Glutamatergic neuron (in vitro differentiated cells): Measurements from ENCODE around the gene NR1I2. TPM values are rescaled to one million over a fixed set of nuclear protein-coding genes. Genes with fewer than 3 reads are reported as not detected.

Source experiments
- DNase-seq: peaks from one replicate; pipeline ENCODE4 v3.0.0; 2022
- H3K27ac Mint-ChIP-seq: one replicate; pipeline ENCODE4 v1.8.0; 2020; ENCODE audit warnings: mild to moderate bottlenecking, mixed read lengths, inconsistent platforms; ENCODE audit not compliant: unreplicated experiment
- H3K27me3 Mint-ChIP-seq: one replicate; pipeline ENCODE4 v1.8.0; 2020; ENCODE audit warnings: mild to moderate bottlenecking, moderate library complexity, mixed read lengths, inconsistent platforms; ENCODE audit not compliant: unreplicated experiment
- H3K36me3 Mint-ChIP-seq: one replicate; pipeline ENCODE4 v1.8.0; 2020; ENCODE audit warnings: mild to moderate bottlenecking, mixed read lengths, inconsistent platforms; ENCODE audit not compliant: unreplicated experiment
- H3K4me1 Mint-ChIP-seq: one replicate; pipeline ENCODE4 v1.8.0; 2020; ENCODE audit warnings: mild to moderate bottlenecking, low read depth, mixed read lengths, inconsistent platforms; ENCODE audit not compliant: unreplicated experiment
- H3K4me3 Mint-ChIP-seq: one replicate; pipeline ENCODE4 v1.8.0; 2020; ENCODE audit warnings: mild to moderate bottlenecking, mixed read lengths, inconsistent platforms; ENCODE audit not compliant: unreplicated experiment
- H3K9me3 Mint-ChIP-seq: one replicate; pipeline ENCODE4 v1.8.0; 2020; ENCODE audit warnings: mild to moderate bottlenecking, moderate library complexity, mixed read lengths, inconsistent platforms; ENCODE audit not compliant: unreplicated experiment
- CTCF ChIP-seq: fragments of 200-600 bp; sonication (generic); IDR thresholded peaks from one replicate; pipeline ENCODE4 v1.5.0; 2021; ENCODE audit not compliant: partially characterized antibody, unreplicated experiment
- total RNA-seq: library from RNA; stranded (reverse); fragmentation: NEBNext Ultra II Directional; extraction: Animal tissue kit (Norgen Biotek cat#: 25700); gene quantifications from one replicate; pipeline ENCODE4 v1.2.1, GENCODE V29; 2021; ENCODE audit not compliant: unreplicated experiment

The NR1I2 gene
- total RNA-seq, 1 donor from 2014 or later, result not detected

DNA sequence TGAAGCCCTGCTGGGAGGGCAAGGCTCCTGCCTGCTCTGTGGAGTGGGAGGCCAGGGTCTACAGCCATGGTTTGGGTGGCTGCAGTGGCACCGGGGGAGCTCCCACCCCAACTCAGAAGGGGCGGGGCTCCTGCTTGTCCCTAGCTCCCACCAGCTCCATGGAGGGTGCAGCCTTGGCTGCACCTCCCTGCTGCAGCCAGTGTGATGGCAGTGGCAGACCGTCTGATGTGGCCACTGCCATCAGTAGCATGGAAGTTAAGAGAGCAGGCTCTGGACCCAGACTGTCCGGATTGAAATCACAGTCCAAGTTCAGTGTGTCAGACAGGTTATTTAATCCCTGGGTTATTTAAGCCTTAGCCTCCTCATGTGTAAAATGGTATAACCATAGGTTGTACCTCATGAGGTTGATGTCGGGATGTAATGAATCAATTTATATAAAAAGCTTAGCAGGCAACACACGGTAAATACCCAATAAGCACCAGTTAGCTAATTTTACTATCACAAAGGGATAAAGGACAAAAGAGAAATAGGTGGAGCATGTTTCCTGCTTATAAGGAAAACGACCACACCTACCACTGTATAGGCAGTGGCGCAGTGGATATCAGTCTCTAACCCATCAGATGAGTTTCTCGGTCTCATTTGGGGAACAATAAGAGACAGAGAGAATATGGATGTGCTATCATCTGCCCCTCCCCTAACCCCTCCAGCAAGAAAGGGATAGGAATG lies 13.1 kb upstream of the NR1I2 start:
- DNase-seq, result no peak
- no peaks in the 10 kb centered on the region for H3K9me3 Mint-ChIP-seq
- H3K4me3 Mint-ChIP-seq, result no peak overlapping the region
- H3K36me3 Mint-ChIP-seq, result no peaks in the 10 kb centered on the region
- H3K27me3 Mint-ChIP-seq, result no peaks in the 10 kb centered on the region
- H3K4me1 Mint-ChIP-seq, result no peaks in the 10 kb centered on the region
- TF ChIP-seq CTCF, result no peak
- H3K27ac Mint-ChIP-seq, result no peak overlapping the region

DNA sequence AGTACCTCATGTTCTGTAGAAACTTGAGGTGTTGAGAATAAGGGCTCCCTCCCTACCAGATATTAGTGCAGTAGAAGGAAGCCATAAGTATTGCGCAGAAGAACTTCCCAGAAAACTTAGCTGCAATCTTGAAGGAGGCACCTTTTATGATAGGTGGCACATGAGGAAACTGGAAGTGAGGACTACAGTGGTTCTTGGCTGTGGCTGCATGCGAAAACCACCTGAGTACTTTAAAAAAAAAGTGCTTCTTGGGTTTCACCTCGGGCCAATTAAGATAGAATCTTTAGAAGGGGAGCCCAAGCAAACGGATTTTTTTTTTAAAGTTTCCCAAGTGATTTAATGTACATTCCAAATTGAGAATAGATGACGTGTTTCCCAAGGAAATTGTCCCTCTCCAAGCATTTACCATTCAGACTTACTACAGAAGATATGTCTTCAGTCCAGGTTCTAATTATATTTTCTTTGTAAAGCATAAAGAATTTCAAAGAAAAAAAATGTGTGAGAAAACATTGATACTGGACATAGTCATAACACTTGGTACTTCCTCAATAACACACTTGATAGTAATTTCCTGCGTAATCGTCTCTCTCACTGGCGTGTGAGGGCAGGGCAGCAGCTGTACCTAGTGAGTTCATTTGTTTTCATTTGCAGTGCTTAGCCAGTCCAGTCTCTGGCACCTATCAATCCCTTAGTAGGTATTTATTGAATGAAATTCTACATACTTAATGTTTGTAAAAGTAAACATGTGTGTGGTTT lies 12.3 kb upstream of the NR1I2 start:
- no peaks in the 10 kb centered on the region for H3K27me3 Mint-ChIP-seq
- no peak overlapping the region for H3K27ac Mint-ChIP-seq
- DNase-seq, result no peak
- TF ChIP-seq CTCF, result no peak
- no peaks in the 10 kb centered on the region for H3K9me3 Mint-ChIP-seq
- no peak overlapping the region for H3K4me3 Mint-ChIP-seq
- H3K36me3 Mint-ChIP-seq, result no peaks in the 10 kb centered on the region
- no peaks in the 10 kb centered on the region for H3K4me1 Mint-ChIP-seq

DNA sequence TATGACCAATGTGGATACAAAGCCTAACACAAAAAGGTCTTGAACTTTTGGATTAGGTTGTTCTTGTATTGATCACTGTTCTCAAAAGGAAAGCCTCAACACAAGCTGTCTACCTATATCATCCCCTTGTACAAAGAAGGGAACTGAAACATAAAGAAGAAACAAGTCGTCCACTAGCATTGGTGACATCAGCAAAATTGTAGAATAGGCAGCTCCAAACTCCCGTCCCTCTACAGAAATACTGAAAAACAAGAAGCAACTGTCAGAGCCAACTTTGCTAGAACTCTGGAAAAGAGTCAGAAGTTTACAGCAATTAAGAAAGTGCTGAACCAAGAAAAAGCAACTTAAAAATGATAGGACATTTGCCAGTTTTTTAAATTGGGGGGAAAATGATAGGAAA lies 7.5 kb upstream of the NR1I2 start:
- H3K36me3 Mint-ChIP-seq, result peaks cover 6% of the 10 kb centered on the region
- H3K27ac Mint-ChIP-seq, result no peak overlapping the region
- no peaks in the 10 kb centered on the region for H3K9me3 Mint-ChIP-seq
- no peak for TF ChIP-seq CTCF
- no peaks in the 10 kb centered on the region for H3K27me3 Mint-ChIP-seq
- H3K4me1 Mint-ChIP-seq, result no peaks in the 10 kb centered on the region
- DNase-seq, result no peak
- H3K4me3 Mint-ChIP-seq, result no peak overlapping the region

DNA sequence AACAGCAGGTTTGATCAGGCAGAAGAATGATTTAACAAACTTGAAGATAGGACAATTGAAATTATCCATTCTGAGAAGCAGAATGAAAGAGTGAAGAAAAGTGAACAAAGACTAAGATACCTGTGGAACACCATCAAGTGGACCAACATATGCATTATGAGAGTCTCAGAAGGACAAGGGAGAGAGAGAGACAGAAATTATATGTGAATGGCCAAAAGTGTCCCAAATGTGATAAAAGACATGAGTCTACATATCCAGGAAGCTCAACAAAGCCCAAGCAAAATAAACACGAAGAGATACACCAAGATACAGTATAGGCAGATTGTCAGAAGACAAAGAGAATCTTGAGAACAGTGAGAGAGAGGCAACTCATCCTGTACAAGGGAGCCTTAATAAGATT lies 5.6 kb upstream of the NR1I2 start:
- peaks cover 6% of the 10 kb centered on the region for H3K36me3 Mint-ChIP-seq
- no peaks in the 10 kb centered on the region for H3K9me3 Mint-ChIP-seq
- no peak overlapping the region for H3K4me3 Mint-ChIP-seq
- H3K4me1 Mint-ChIP-seq, result no peaks in the 10 kb centered on the region
- H3K27me3 Mint-ChIP-seq, result no peaks in the 10 kb centered on the region
- TF ChIP-seq CTCF, result no peak
- DNase-seq, result no peak
- H3K27ac Mint-ChIP-seq, result no peak overlapping the region

GRCh38 chr3:119778176-119778575 lies 3.7 kb upstream of the NR1I2 start:
- Mint-ChIP-seq H3K27me3 (no peaks in the 10 kb centered on the region), H3K27ac (no peak overlapping the region), H3K36me3 (peaks cover 6% of the 10 kb centered on the region), H3K4me1 (no peaks in the 10 kb centered on the region), H3K9me3 (no peaks in the 10 kb centered on the region), H3K4me3 (no peak overlapping the region)
- no peak for TF ChIP-seq CTCF
- no peak for DNase-seq
